H9 (cell line): Measurements from ENCODE around the gene FKBP4. TPM values are rescaled to one million over a fixed set of nuclear protein-coding genes. Genes with fewer than 3 reads are reported as not detected.

ENCODE experiments used
- DNase-seq: peaks from one replicate; pipeline ENCODE4 v3.0.0-alpha.2; 2017
- H2AFZ ChIP-seq: one replicate; pipeline ENCODE4 v1.6.1; 2013; ENCODE audit warnings: mild to moderate bottlenecking, low read length, control low read depth, moderate library complexity
- H2AK5ac ChIP-seq: 2 replicates; pipeline ENCODE4 v1.6.1; 2013; ENCODE audit warnings: low read length, control low read depth, mixed read lengths; ENCODE audit not compliant: insufficient read length
- H2BK120ac ChIP-seq: one replicate; pipeline ENCODE4 v1.6.1; 2013; ENCODE audit warnings: low read depth, mild to moderate bottlenecking, low read length, control low read depth, inconsistent platforms; ENCODE audit not compliant: poor library complexity, severe bottlenecking
- H2BK12ac ChIP-seq: 2 replicates; pipeline ENCODE4 v1.6.1; 2013; ENCODE audit warnings: low read length, control low read depth, mixed read lengths, low read depth; ENCODE audit not compliant: insufficient read length
- H2BK15ac ChIP-seq: 2 replicates; pipeline ENCODE4 v1.6.1; 2013; ENCODE audit warnings: low read depth, low read length, control low read depth
- H2BK20ac ChIP-seq: one replicate; pipeline ENCODE4 v1.6.1; 2013; ENCODE audit warnings: low read depth, mild to moderate bottlenecking, low read length, control low read depth, inconsistent platforms; ENCODE audit not compliant: poor library complexity, severe bottlenecking
- H2BK5ac ChIP-seq: 2 replicates; pipeline ENCODE4 v1.6.1; 2013; ENCODE audit warnings: low read length, control low read depth, mixed read lengths; ENCODE audit not compliant: insufficient read length
- H3K14ac ChIP-seq: 2 replicates; pipeline ENCODE4 v1.6.1; 2013; ENCODE audit warnings: low read length, control low read depth; ENCODE audit not compliant: insufficient read depth
- H3K18ac ChIP-seq: 2 replicates; pipeline ENCODE4 v1.6.1; 2013; ENCODE audit warnings: low read depth, mild to moderate bottlenecking, mixed read lengths, low read length, control low read depth; ENCODE audit not compliant: insufficient read length
- H3K23ac ChIP-seq: 2 replicates; pipeline ENCODE4 v1.6.1; 2013; ENCODE audit warnings: low read length, control low read depth, mixed read lengths, low read depth; ENCODE audit not compliant: insufficient read length
- H3K23me2 ChIP-seq: 2 replicates; pipeline ENCODE4 v1.6.1; 2013; ENCODE audit warnings: low read depth, mild to moderate bottlenecking, mixed read lengths, low read length, control low read depth; ENCODE audit not compliant: insufficient read length, poor library complexity, severe bottlenecking
- H3K27ac ChIP-seq: 2 replicates; pipeline ENCODE4 v1.5.1; 2013; ENCODE audit warnings: low read length, control low read depth, mixed read lengths, low read depth; ENCODE audit not compliant: insufficient read length
- H3K27me3 ChIP-seq: 2 replicates; pipeline ENCODE4 v1.6.1; 2013; ENCODE audit warnings: low read length, control low read depth, inconsistent platforms; ENCODE audit not compliant: insufficient read depth
- H3K4ac ChIP-seq: 2 replicates; pipeline ENCODE4 v1.6.1; 2013; ENCODE audit warnings: low read depth, mild to moderate bottlenecking, control low read depth, inconsistent platforms, low read length, moderate library complexity
- H3K4me1 ChIP-seq: 2 replicates; pipeline ENCODE4 v1.6.1; 2013; ENCODE audit warnings: low read length, control low read depth, inconsistent platforms; ENCODE audit not compliant: insufficient read depth
- H3K4me2 ChIP-seq: 2 replicates; pipeline ENCODE4 v1.6.1; 2013; ENCODE audit warnings: low read length, control low read depth, mixed read lengths; ENCODE audit not compliant: insufficient read length, insufficient read depth
- H3K56ac ChIP-seq: 2 replicates; pipeline ENCODE4 v1.6.1; 2013; ENCODE audit warnings: low read depth, mild to moderate bottlenecking, mixed read lengths, low read length, control low read depth; ENCODE audit not compliant: insufficient read length
- H3K79me1 ChIP-seq: 2 replicates; pipeline ENCODE4 v1.6.1; 2013; ENCODE audit warnings: low read depth, mild to moderate bottlenecking, moderate library complexity, low read length, control low read depth, inconsistent platforms; ENCODE audit not compliant: insufficient read depth, poor library complexity, severe bottlenecking
- H3K79me2 ChIP-seq: 2 replicates; pipeline ENCODE4 v1.6.1; 2013; ENCODE audit warnings: low read length, control low read depth, inconsistent platforms; ENCODE audit not compliant: insufficient read depth
- H3K9ac ChIP-seq: 2 replicates; pipeline ENCODE4 v1.6.1; 2013; ENCODE audit warnings: low read length, control low read depth, mixed read lengths; ENCODE audit not compliant: insufficient read length; ENCODE audit errors: extremely low read depth
- H3K9me3 ChIP-seq: one replicate; pipeline ENCODE4 v1.6.1; 2013; ENCODE audit warnings: low read depth, low read length, inconsistent platforms; ENCODE audit not compliant: control insufficient read depth
- H3T11ph ChIP-seq: one replicate; pipeline ENCODE4 v1.6.1; 2013; ENCODE audit warnings: mild to moderate bottlenecking, low read length, control low read depth, inconsistent platforms
- H4K20me1 ChIP-seq: one replicate; pipeline ENCODE4 v1.6.1; 2013; ENCODE audit not compliant: control insufficient read depth, insufficient read length, insufficient read depth
- H4K5ac ChIP-seq: 2 replicates; pipeline ENCODE4 v1.6.1; 2013; ENCODE audit warnings: low read depth, mild to moderate bottlenecking, mixed read lengths, low read length, control low read depth; ENCODE audit not compliant: insufficient read length
- H4K8ac ChIP-seq: replicated peaks from 2 replicates; pipeline ENCODE4 v1.6.1; 2013; ENCODE audit warnings: low read length, control low read depth, mixed read lengths, low read depth; ENCODE audit not compliant: insufficient read length
- H4K91ac ChIP-seq: 2 replicates; pipeline ENCODE4 v1.6.1; 2013; ENCODE audit warnings: low read depth, mild to moderate bottlenecking, moderate library complexity, mixed read lengths, low read length, control low read depth; ENCODE audit not compliant: insufficient read length
- H3K27ac Mint-ChIP-seq, 3 experiments: 2 replicates in 2 of 3; 3 replicates in 1 of 3; pipeline ENCODE4 v1.8.0; 2020 to 2021; ENCODE audit warnings: mixed read lengths in 3 of 3, mild to moderate bottlenecking in 1 of 3, moderate library complexity in 1 of 3
- H3K27me3 Mint-ChIP-seq: 2 replicates; pipeline ENCODE4 v1.8.0; 2021; ENCODE audit warnings: low read depth, mild to moderate bottlenecking, moderate library complexity, mixed read lengths
- H3K36me3 Mint-ChIP-seq, 3 experiments: 2 replicates in 2 of 3; 3 replicates in 1 of 3; pipeline ENCODE4 v1.8.0; 2020 to 2021; ENCODE audit warnings: low read depth in 3 of 3, mixed read lengths in 3 of 3; ENCODE audit not compliant: insufficient read depth in 1 of 3
- H3K4me1 Mint-ChIP-seq, 2 experiments: 2 replicates each; pipeline ENCODE4 v1.8.0; 2020; ENCODE audit warnings: mixed read lengths in 2 of 2
- H3K4me3 Mint-ChIP-seq, 2 experiments: 2 replicates in 1 of 2; 3 replicates in 1 of 2; pipeline ENCODE4 v1.8.0; 2020 to 2021; ENCODE audit warnings: mild to moderate bottlenecking in 2 of 2, mixed read lengths in 2 of 2, moderate library complexity in 1 of 2
- H3K9me3 Mint-ChIP-seq, 2 experiments: 2 replicates in 1 of 2; 3 replicates in 1 of 2; pipeline ENCODE4 v1.8.0; 2020; ENCODE audit warnings: mild to moderate bottlenecking in 2 of 2, mixed read lengths in 2 of 2, moderate library complexity in 1 of 2
- CTCF ChIP-seq: fragments of 200-600 bp; sonication (generic); conservative IDR thresholded peaks from 3 replicates; pipeline ENCODE4 v1.8.0; 2021; ENCODE audit warnings: antibody characterized with exemption, mild to moderate bottlenecking
- WGBS: extraction: QIAGEN DNeasy Blood & Tissue Kit; methylation state at CpG from one replicate; pipeline ENCODE4 v1.1.7; 2013; ENCODE audit warnings: missing lambda C conversion rate, low lambda C conversion rate, mixed read lengths; ENCODE audit not compliant: insufficient read length; ENCODE audit errors: extremely low coverage; 5-methylcytosine and 5-hydroxymethylcytosine counted together
- total RNA-seq: library from RNA; stranded (reverse); gene quantifications from 2 replicates; pipeline ENCODE4 v1.2.1, GENCODE V29; 2021

FKBP4 gene
- total RNA-seq, 1 experiment from 2014 or later, result 221 TPM

DNA sequence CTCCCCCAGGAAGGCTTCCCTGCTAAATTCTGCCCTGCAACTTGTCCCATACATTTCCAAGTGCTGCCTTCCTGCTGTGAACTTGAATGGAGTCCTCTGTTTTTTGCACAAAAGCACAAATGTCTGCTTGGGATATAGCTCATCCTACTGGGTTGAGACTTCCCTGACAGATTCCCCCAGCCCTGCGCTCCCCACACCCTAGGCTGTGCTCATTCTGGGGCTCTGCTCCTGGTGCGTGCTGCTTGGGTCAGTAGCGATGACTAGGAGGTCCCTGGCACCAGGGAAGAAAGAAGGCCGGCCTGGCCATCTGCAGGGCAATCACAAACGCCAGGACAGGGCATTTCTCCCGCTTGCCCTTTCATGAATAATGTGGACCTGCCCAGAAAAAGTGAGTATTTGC, 29.2 kb upstream of the FKBP4 start:
- Mint-ChIP-seq H3K27ac (no peak overlapping the region), H3K9me3 (peaks cover under 1 to 3% of the 10 kb centered on the region in 2 experiments; a peak in 2 of 5 replicates), H3K4me3 (no peak overlapping the region), H3K36me3 (no peaks in the 10 kb centered on the region), H3K4me1 (peaks cover 10 to 11% of the 10 kb centered on the region in 2 experiments), H3K27me3 (peaks cover 9% of the 10 kb centered on the region)
- no peak overlapping the region for H4K8ac ChIP-seq
- H2BK5ac ChIP-seq, result no peak overlapping the region
- WGBS, result no CpG with 5 or more reads among the region's 6 CpGs
- H3K27ac ChIP-seq, result no peak overlapping the region
- no peak overlapping the region for H3T11ph ChIP-seq
- H2AFZ ChIP-seq, result no peak overlapping the region
- no peaks in the 10 kb centered on the region for H4K20me1 ChIP-seq
- H3K27me3 ChIP-seq, result no peaks in the 10 kb centered on the region
- H2AK5ac ChIP-seq, result no peak overlapping the region
- no peak overlapping the region for H2BK20ac ChIP-seq
- no peak overlapping the region for H4K91ac ChIP-seq
- DNase-seq, result peak; percentile 28
- no peak overlapping the region for H3K14ac ChIP-seq
- H3K18ac ChIP-seq, result no peak overlapping the region
- no peaks in the 10 kb centered on the region for H3K79me1 ChIP-seq
- no peak for TF ChIP-seq CTCF
- no peaks in the 10 kb centered on the region for H3K9me3 ChIP-seq
- no peak overlapping the region for H3K23ac ChIP-seq
- H3K4ac ChIP-seq, result no peak overlapping the region
- H3K9ac ChIP-seq, result no peak overlapping the region
- H2BK15ac ChIP-seq, result no peak overlapping the region
- H3K4me1 ChIP-seq, result peaks cover 4% of the 10 kb centered on the region; the same call in 1 of the 2 replicates
- H4K5ac ChIP-seq, result no peak overlapping the region
- H2BK12ac ChIP-seq, result no peak overlapping the region
- H3K23me2 ChIP-seq, result no peaks in the 10 kb centered on the region
- H3K56ac ChIP-seq, result no peak overlapping the region
- no peak overlapping the region for H3K4me2 ChIP-seq
- H3K79me2 ChIP-seq, result no peaks in the 10 kb centered on the region
- no peak overlapping the region for H2BK120ac ChIP-seq
